H1 (cell line): ENCODE results near the gene CLDN7. TPM values are rescaled to one million over a fixed set of nuclear protein-coding genes. Genes with fewer than 3 reads are reported as not detected.

Source experiments
- CTCF ChIA-PET: fragments of 300-600 bp; sonication (Branson Sonifier 250); formaldehyde crosslinking; loops from one replicate; lab custom pipeline; 2021; ENCODE audit not compliant: partially characterized antibody; lab: Charles Lee
- POLR2A ChIA-PET: fragments of 300-600 bp; sonication (Branson Sonifier 250); formaldehyde crosslinking; loops from one replicate; lab custom pipeline; 2021; ENCODE audit warnings: inconsistent platforms; ENCODE audit not compliant: partially characterized antibody; lab: Charles Lee
- DNase-seq, 2 experiments: peaks; one replicate each; pipeline versions ENCODE4 v3.0.0 to v3.0.0-alpha.2; 2010 to 2022; ENCODE audit warnings: low spot score in 2 of 2, low read depth in 1 of 2, mixed read lengths in 1 of 2
- FAIRE-seq: peaks from 2 replicates; lab custom pipeline; 2011; peaks lifted over from hg19 to GRCh38; lab: Jason Lieb, UNC
- H2AFZ ChIP-seq: 2 replicates; pipeline ENCODE4 v1.8.1; 2012; ENCODE audit warnings: low read length, inconsistent platforms
- H2AK5ac ChIP-seq: 2 replicates; pipeline ENCODE4 v1.6.1; 2013; ENCODE audit warnings: low read depth, low read length
- H2BK120ac ChIP-seq: replicated peaks from 2 replicates; pipeline ENCODE3; 2013; ENCODE audit warnings: low read depth, low read length, inconsistent platforms
- H2BK12ac ChIP-seq: 2 replicates; pipeline ENCODE4 v1.6.1; 2013; ENCODE audit warnings: low read depth, low read length
- H2BK15ac ChIP-seq: 2 replicates; pipeline ENCODE4 v1.6.1; 2013; ENCODE audit warnings: low read length
- H2BK20ac ChIP-seq: 2 replicates; pipeline ENCODE4 v1.6.1; 2013; ENCODE audit warnings: low read length
- H2BK5ac ChIP-seq: 2 replicates; pipeline ENCODE4 v1.6.1; 2013; ENCODE audit warnings: low read depth, low read length
- H3K14ac ChIP-seq: 2 replicates; pipeline ENCODE4 v1.6.1; 2013; ENCODE audit warnings: inconsistent platforms; ENCODE audit not compliant: insufficient read length
- H3K18ac ChIP-seq: 2 replicates; pipeline ENCODE4 v1.6.1; 2013; ENCODE audit warnings: low read length; ENCODE audit errors: extremely low read depth
- H3K23ac ChIP-seq: 2 replicates; pipeline ENCODE4 v1.6.1; 2013; ENCODE audit warnings: inconsistent platforms; ENCODE audit not compliant: insufficient read length
- H3K23me2 ChIP-seq: 2 replicates; pipeline ENCODE4 v1.6.1; 2013; ENCODE audit warnings: low read depth, low read length
- H3K27ac ChIP-seq: 2 replicates; pipeline ENCODE4 v1.6.1; 2011; ENCODE audit warnings: low read depth, low read length, inconsistent platforms
- H3K27me3 ChIP-seq, 4 experiments: replicated peaks in 1 of 4; 1 replicate in 1 of 4; 2 replicates in 3 of 4; pipeline versions ENCODE4 v1.6.1 to v1.8.1; 2011 to 2013; ENCODE audit warnings: low read length in 3 of 4, mild to moderate bottlenecking in 3 of 4, inconsistent platforms in 2 of 4, mixed read lengths in 2 of 4, moderate library complexity in 1 of 4; ENCODE audit not compliant: control insufficient read depth in 3 of 4, insufficient read depth in 3 of 4; ENCODE audit errors: extremely low read depth in 1 of 4
- H3K36me3 ChIP-seq, 4 experiments: 2 replicates each; pipeline versions ENCODE4 v1.6.1 to v1.8.1; 2011 to 2013; ENCODE audit warnings: mild to moderate bottlenecking in 4 of 4, low read length in 3 of 4, moderate library complexity in 2 of 4, control low read depth in 1 of 4, inconsistent platforms in 1 of 4; ENCODE audit not compliant: insufficient read depth in 4 of 4, control insufficient read depth in 2 of 4
- H3K4ac ChIP-seq: replicated peaks from 2 replicates; pipeline ENCODE3; 2013; ENCODE audit warnings: low read length, low read depth, mixed read lengths, inconsistent platforms; ENCODE audit not compliant: insufficient read length
- H3K4me1 ChIP-seq, 4 experiments: replicated peaks in 1 of 4; 1 replicate in 1 of 4; 2 replicates in 3 of 4; pipeline versions ENCODE4 v1.6.1 to v1.8.1; 2011 to 2013; ENCODE audit warnings: low read length in 3 of 4, inconsistent platforms in 2 of 4, mixed read lengths in 1 of 4; ENCODE audit not compliant: insufficient read depth in 4 of 4, control insufficient read depth in 3 of 4
- H3K4me2 ChIP-seq, 2 experiments: 2 replicates each; pipeline versions ENCODE4 v1.6.1 to v1.8.1; 2011 to 2013; ENCODE audit warnings: low read depth in 2 of 2, low read length in 2 of 2, control low read depth in 1 of 2, inconsistent platforms in 1 of 2, mild to moderate bottlenecking in 1 of 2; ENCODE audit not compliant: insufficient read depth in 1 of 2
- H3K4me3 ChIP-seq, 4 experiments: fragments of 200-600, 300-600 bp in 1 of 4; sonication (generic), shearing (Covaris generic), sonication (Bioruptor Twin) in 1 of 4; 2 replicates each; pipeline versions ENCODE4 v1.5.1 to v1.8.1; 2011 to 2016; ENCODE audit warnings: low read length in 4 of 4, low read depth in 3 of 4, control low read depth in 2 of 4, inconsistent platforms in 2 of 4, mild to moderate bottlenecking in 2 of 4, mixed read lengths in 1 of 4, moderate library complexity in 1 of 4; ENCODE audit not compliant: insufficient read depth in 2 of 4; ENCODE audit errors: extremely low read depth in 1 of 4
- H3K56ac ChIP-seq: replicated peaks from 2 replicates; pipeline ENCODE3; 2013; ENCODE audit warnings: low read depth, mild to moderate bottlenecking, mixed read lengths, low read length, inconsistent platforms; ENCODE audit not compliant: insufficient read length
- H3K79me1 ChIP-seq: 2 replicates; pipeline ENCODE4 v1.6.1; 2013; ENCODE audit warnings: low read depth, low read length, control low read depth
- H3K79me2 ChIP-seq, 2 experiments: 2 replicates each; pipeline versions ENCODE4 v1.6.1 to v1.8.1; 2012 to 2013; ENCODE audit warnings: low read length in 2 of 2, mild to moderate bottlenecking in 2 of 2, inconsistent platforms in 1 of 2; ENCODE audit not compliant: insufficient read depth in 2 of 2, control insufficient read depth in 1 of 2
- H3K9ac ChIP-seq, 4 experiments: replicated peaks in 1 of 4; 1 replicate in 1 of 4; 2 replicates in 3 of 4; pipeline versions ENCODE4 v1.6.1 to v1.8.1; 2011 to 2013; ENCODE audit warnings: low read depth in 3 of 4, low read length in 3 of 4, control low read depth in 2 of 4, mild to moderate bottlenecking in 2 of 4, moderate library complexity in 2 of 4, inconsistent platforms in 1 of 4; ENCODE audit errors: extremely low read depth in 1 of 4
- H3K9me3 ChIP-seq, 2 experiments: 2 replicates each; pipeline versions ENCODE4 v1.6.1 to v1.8.1; 2012 to 2013; ENCODE audit warnings: mild to moderate bottlenecking in 2 of 2, moderate library complexity in 2 of 2, control low read depth in 1 of 2, inconsistent platforms in 1 of 2, low read depth in 1 of 2, low read length in 1 of 2, mixed read lengths in 1 of 2; ENCODE audit not compliant: insufficient read depth in 2 of 2
- H4K20me1 ChIP-seq, 2 experiments: replicated peaks in 1 of 2; 2 replicates each; pipeline versions ENCODE3 to v1.8.1; 2011 to 2013; ENCODE audit warnings: inconsistent platforms in 2 of 2, low read length in 2 of 2, mild to moderate bottlenecking in 1 of 2; ENCODE audit not compliant: insufficient read depth in 2 of 2, control insufficient read depth in 1 of 2
- H4K5ac ChIP-seq: 2 replicates; pipeline ENCODE4 v1.6.1; 2013; ENCODE audit warnings: low read length, low read depth, mixed read lengths, inconsistent platforms; ENCODE audit not compliant: insufficient read length
- H4K8ac ChIP-seq: 2 replicates; pipeline ENCODE4 v1.8.0; 2013; ENCODE audit warnings: mild to moderate bottlenecking, moderate library complexity, low read length, inconsistent platforms; ENCODE audit not compliant: insufficient read depth; ENCODE audit errors: extremely low read depth
- H4K91ac ChIP-seq: replicated peaks from 2 replicates; pipeline ENCODE3; 2013; ENCODE audit warnings: low read length, mixed read lengths, inconsistent platforms; ENCODE audit not compliant: insufficient read length
- EGR1 ChIP-seq: IDR thresholded peaks from 2 replicates; pipeline ENCODE4 v1.6.1; 2011; ENCODE audit warnings: low read depth, low read length, borderline replicate concordance
- KDM1A ChIP-seq: fragments of 200-600, 300-600 bp; sonication (generic); IDR thresholded peaks from 2 replicates; pipeline ENCODE4 v1.7.1; 2016; ENCODE audit warnings: mild to moderate bottlenecking, low read length, borderline replicate concordance
- POLR2AphosphoS5 ChIP-seq: IDR thresholded peaks from 2 replicates; pipeline ENCODE4 v1.6.1; 2011; ENCODE audit warnings: low read depth, low read length
- TEAD4 ChIP-seq: IDR thresholded peaks from 2 replicates; pipeline ENCODE4 v1.6.1; 2012; ENCODE audit warnings: low read depth, low read length, inconsistent platforms, mixed read lengths
- WGBS, 2 experiments: shearing (Covaris generic) in 1 of 2; methylation state at CpG; one replicate each; pipeline versions ENCODE4 v1.1.6 to v1.1.7; 2013 to 2015; ENCODE audit warnings: low lambda C conversion rate in 2 of 2, mixed read lengths in 2 of 2, inconsistent platforms in 1 of 2, low coverage in 1 of 2, missing lambda C conversion rate in 1 of 2; ENCODE audit not compliant: insufficient replicate concordance in 2 of 2, insufficient coverage in 1 of 2, insufficient read length in 1 of 2; ENCODE audit errors: extremely low coverage in 1 of 2, missing lambda C conversion rate in 1 of 2; 5-methylcytosine and 5-hydroxymethylcytosine counted together
- polyA plus RNA-seq, 7 experiments: library from polyadenylated mRNA; depleted of rRNA in 3 of 7; stranded (reverse) in 5 of 7; unstranded in 2 of 7; fragments of >200 nt in 5 of 7; fragments of 200-250 nt in 2 of 7; gene quantifications; 1 replicate in 5 of 7; 2 replicates in 1 of 7; 4 replicates in 1 of 7; pipeline versions ENCODE4 v1.2.1 to v1.2.3, GENCODE V29; 2011 to 2013; ENCODE audit warnings: missing spikeins in 2 of 7, mixed read lengths in 2 of 7
- total RNA-seq: library from RNA; stranded (reverse); fragmentation: NEBNext Ultra II Directional; extraction: Animal tissue kit (Norgen Biotek cat#: 25700); gene quantifications from 2 replicates; pipeline ENCODE4 v1.2.1, GENCODE V29; 2021

The CLDN7 gene
- total and polyA plus RNA-seq, 2 of the 8 experiments (the other 6 are each of a cell fraction or from before 2014, with no cell fraction given), result 118 to 119 TPM

GRCh38 chr17:7309628-7310027 lies 47.4 kb upstream of the CLDN7 start:
- Histone ChIP-seq H2BK5ac (no peak overlapping the region), H3K27me3 (no peaks in the 10 kb centered on the region), H3K18ac (no peak overlapping the region), H3K14ac (no peak overlapping the region), H3K23me2 (peaks cover 10% of the 10 kb centered on the region), H3K9me3 (no peaks in the 10 kb centered on the region), H3K79me1 (peaks cover 12% of the 10 kb centered on the region), H3K79me2 (peaks cover 17 to 43% of the 10 kb centered on the region in 2 experiments), H3K4ac (no peak overlapping the region), H3K4me3 (peak overlapping the region in 3 of 4 experiments; percentile 87 to 97 (median 89); a peak in 4 of 8 replicates), H3K4me1 (peaks cover 0 to 14% (median 6%) of the 10 kb centered on the region in 4 experiments; a peak in 5 of 7 replicates), H4K20me1 (peaks cover 21 to 28% of the 10 kb centered on the region in 2 experiments), H3K56ac (no peak overlapping the region), H2AFZ (no peak overlapping the region), H3K9ac (no peak overlapping the region; a peak in 1 of 7 replicates), H3K36me3 (peaks cover 27 to 46% (median 36%) of the 10 kb centered on the region in 4 experiments), H2BK120ac (no peak overlapping the region), H4K5ac (no peak overlapping the region), H4K8ac (no peak overlapping the region), H2BK20ac (no peak overlapping the region), H2BK12ac (no peak overlapping the region), H3K4me2 (peak overlapping the region; percentile 88 to 99; a peak in 3 of 4 replicates), H3K27ac (no peak overlapping the region), H2AK5ac (no peak overlapping the region), H4K91ac (no peak overlapping the region), H3K23ac (no peak overlapping the region), H2BK15ac (no peak overlapping the region)
- DNase-seq (no peak), FAIRE-seq (no peak)
- ChIA-PET CTCF (interaction anchor here (1.4 to 4.5 kb wide), 3 partner anchors 12 to 264 kb away, joined by 5 to 22 read pairs (median 5); no protein-coding TSS in a partner anchor), POLR2A (interaction anchor here (0.8 to 11.3 kb wide), 19 partner anchors 8 to 252 kb away, joined by 3 to 223 read pairs (median 7); partner anchors contain the start of genes ACAP1, CLDN7, DLG4 and KCTD11)
- TF ChIP-seq EGR1 (no peak), KDM1A (no peak), POLR2AphosphoS5 (peak; percentile 39), TEAD4 (no peak)
- WGBS, 2 experiments, result 90% methylated on average over 12 of the region's 12 CpGs; no CpG with 5 or more reads in 1 of the 2 experiments
